IMR-90 (cell line): ENCODE data around the gene KLF17. TPM values are rescaled to one million over a fixed set of nuclear protein-coding genes. Genes with fewer than 3 reads are reported as not detected.

Experiments used
- ATAC-seq: fragments of 200-7000 bp; cut with Tn5 transposase; 2 replicates; pipeline ENCODE4 v1.9.1; 2020; ENCODE audit warnings: low read depth, mild to moderate bottlenecking, moderate library complexity
- BruUV-seq: library from RNA; stranded (reverse); fragments of 400-500 nt; replicated peaks from 2 replicates; lab custom pipeline; 2021; lab: Mats Ljungman, UMichigan
- CTCF ChIA-PET: fragments of 300-600 bp; formaldehyde crosslinking; extraction: SDS; loops from one replicate; lab custom pipeline; 2021; ENCODE audit warnings: antibody characterized with exemption; lab: Yijun Ruan, JAX
- POLR2A ChIA-PET: fragments of 300-600 bp; sonication (Branson Sonifier 250); formaldehyde crosslinking; loops from one replicate; lab custom pipeline; 2022; ENCODE audit warnings: antibody characterized with exemption; ENCODE audit not compliant: unreplicated experiment; lab: Charles Lee
- DNase-seq: peaks from one replicate; pipeline ENCODE4 v3.0.0; 2013
- H2AFZ ChIP-seq: replicated peaks from 2 replicates; pipeline ENCODE3; 2013; ENCODE audit warnings: low read length, mild to moderate bottlenecking; ENCODE audit not compliant: poor library complexity
- H2AK5ac ChIP-seq: 2 replicates; pipeline ENCODE4 v1.6.1; 2013; ENCODE audit warnings: low read depth, low read length, inconsistent platforms
- H2AK9ac ChIP-seq: replicated peaks from 2 replicates; pipeline ENCODE3; 2013; ENCODE audit warnings: mild to moderate bottlenecking, low read depth, low read length, moderate library complexity; ENCODE audit not compliant: poor library complexity
- H2BK120ac ChIP-seq: 2 replicates; pipeline ENCODE4 v1.6.1; 2013; ENCODE audit warnings: low read depth, low read length, inconsistent platforms
- H2BK15ac ChIP-seq: 3 replicates; pipeline ENCODE4 v1.6.1; 2013; ENCODE audit warnings: low read depth, low read length, inconsistent platforms
- H2BK20ac ChIP-seq: 2 replicates; pipeline ENCODE4 v1.6.1; 2013; ENCODE audit warnings: low read depth, mild to moderate bottlenecking, inconsistent platforms, low read length, moderate library complexity
- H2BK5ac ChIP-seq: 2 replicates; pipeline ENCODE4 v1.6.1; 2013; ENCODE audit warnings: mild to moderate bottlenecking, low read depth, low read length, inconsistent platforms; ENCODE audit not compliant: poor library complexity, severe bottlenecking
- H3K14ac ChIP-seq: replicated peaks from 2 replicates; pipeline ENCODE4 v1.6.1; 2013; ENCODE audit warnings: low read depth, low read length, inconsistent platforms
- H3K18ac ChIP-seq: 2 replicates; pipeline ENCODE4 v1.6.1; 2013; ENCODE audit warnings: low read depth, low read length, control low read depth
- H3K23ac ChIP-seq: 2 replicates; pipeline ENCODE4 v1.6.1; 2013; ENCODE audit warnings: low read depth, low read length, inconsistent platforms
- H3K27ac ChIP-seq: 2 replicates; pipeline ENCODE4 v1.5.1; 2013; ENCODE audit warnings: mild to moderate bottlenecking, control low read depth, low read length; ENCODE audit not compliant: insufficient read depth
- H3K27me3 ChIP-seq: 2 replicates; pipeline ENCODE4 v1.6.1; 2013; ENCODE audit warnings: low read length; ENCODE audit not compliant: control insufficient read depth, insufficient read depth
- H3K36me3 ChIP-seq: 2 replicates; pipeline ENCODE4 v1.6.1; 2013; ENCODE audit warnings: low read length, mixed read lengths; ENCODE audit not compliant: control insufficient read depth, insufficient read depth
- H3K4ac ChIP-seq: 2 replicates; pipeline ENCODE4 v1.6.1; 2013; ENCODE audit warnings: low read depth, low read length, inconsistent platforms
- H3K4me1 ChIP-seq: 2 replicates; pipeline ENCODE4 v1.6.1; 2013; ENCODE audit warnings: low read length, mixed read lengths; ENCODE audit not compliant: control insufficient read depth, insufficient read depth
- H3K4me2 ChIP-seq: 2 replicates; pipeline ENCODE4 v1.6.1; 2013; ENCODE audit warnings: low read depth, mild to moderate bottlenecking, control low read depth, low read length, moderate library complexity
- H3K4me3 ChIP-seq: 2 replicates; pipeline ENCODE4 v1.5.1; 2013; ENCODE audit warnings: low read depth, mild to moderate bottlenecking, control low read depth, low read length, moderate library complexity; ENCODE audit not compliant: insufficient read depth
- H3K56ac ChIP-seq: 2 replicates; pipeline ENCODE4 v1.6.1; 2013; ENCODE audit warnings: low read length, inconsistent platforms; ENCODE audit not compliant: insufficient read depth; ENCODE audit errors: extremely low read depth
- H3K79me1 ChIP-seq, 2 experiments: 2 replicates each; pipeline ENCODE4 v1.6.1; 2013; ENCODE audit warnings: low read length in 2 of 2, inconsistent platforms in 1 of 2, low read depth in 1 of 2
- H3K9ac ChIP-seq: 2 replicates; pipeline ENCODE4 v1.6.1; 2013; ENCODE audit warnings: low read depth, low read length, control low read depth
- H3K9me1 ChIP-seq: 2 replicates; pipeline ENCODE4 v1.6.1; 2013; ENCODE audit warnings: low read length, inconsistent platforms; ENCODE audit not compliant: insufficient read depth
- H3K9me3 ChIP-seq: 2 replicates; pipeline ENCODE4 v1.6.1; 2013; ENCODE audit warnings: low read length; ENCODE audit not compliant: control insufficient read depth, insufficient read depth
- H4K20me1 ChIP-seq: 2 replicates; pipeline ENCODE4 v1.6.1; 2013; ENCODE audit warnings: low read length, inconsistent platforms; ENCODE audit not compliant: insufficient read depth
- H4K5ac ChIP-seq: 2 replicates; pipeline ENCODE4 v1.6.1; 2013; ENCODE audit warnings: mild to moderate bottlenecking, low read depth, low read length, control low read depth
- H4K8ac ChIP-seq, 2 experiments: 2 replicates each; pipeline ENCODE4 v1.6.1; 2013; ENCODE audit warnings: low read depth in 2 of 2, low read length in 2 of 2, control low read depth in 1 of 2, inconsistent platforms in 1 of 2
- H4K91ac ChIP-seq: 2 replicates; pipeline ENCODE4 v1.6.1; 2013; ENCODE audit warnings: low read depth, low read length, inconsistent platforms; ENCODE audit not compliant: insufficient read depth
- BHLHE40 ChIP-seq: fragments of 150-350 bp; IDR thresholded peaks from 2 replicates; pipeline ENCODE4 v1.6.1; 2016; ENCODE audit warnings: mild to moderate bottlenecking, low read depth, low read length
- CEBPB ChIP-seq: IDR thresholded peaks from 2 replicates; pipeline ENCODE4 v1.6.1; 2012; ENCODE audit warnings: low read depth, low read length, improper control_type of control experiment
- CHD1 ChIP-seq: IDR thresholded peaks from 2 replicates; pipeline ENCODE4 v1.6.1; 2012; ENCODE audit warnings: low read depth, low read length, improper control_type of control experiment
- CTCF ChIP-seq: conservative IDR thresholded peaks from 2 replicates; pipeline ENCODE4 v1.5.1; 2012; ENCODE audit warnings: mild to moderate bottlenecking, low read depth, low read length, improper control_type of control experiment
- ELK1 ChIP-seq: fragments of 150-350 bp; IDR thresholded peaks from 2 replicates; pipeline ENCODE4 v1.6.1; 2016; ENCODE audit warnings: low read depth, mild to moderate bottlenecking, low read length, moderate library complexity, borderline replicate concordance
- FOS ChIP-seq: fragments of 150-350 bp; IDR thresholded peaks from 2 replicates; pipeline ENCODE4 v1.6.1; 2016; ENCODE audit warnings: low read depth, low read length
- MAFK ChIP-seq: IDR thresholded peaks from 2 replicates; pipeline ENCODE4 v1.6.1; 2012; ENCODE audit warnings: low read depth, low read length, improper control_type of control experiment
- MAZ ChIP-seq: IDR thresholded peaks from 2 replicates; pipeline ENCODE4 v1.6.1; 2012; ENCODE audit warnings: low read depth, mild to moderate bottlenecking, low read length, improper control_type of control experiment, moderate library complexity, borderline replicate concordance
- MXI1 ChIP-seq: IDR thresholded peaks from 2 replicates; pipeline ENCODE4 v1.6.1; 2012; ENCODE audit warnings: low read depth, mild to moderate bottlenecking, low read length, moderate library complexity, borderline replicate concordance
- NFE2L2 ChIP-seq: fragments of 150-350 bp; IDR thresholded peaks from 2 replicates; pipeline ENCODE4 v1.6.1; 2016; ENCODE audit warnings: low read depth, mild to moderate bottlenecking, low read length
- POLR2A ChIP-seq: IDR thresholded peaks from 2 replicates; pipeline ENCODE4 v1.6.1; 2012; ENCODE audit warnings: mild to moderate bottlenecking, low read depth, low read length
- RAD21 ChIP-seq: IDR thresholded peaks from 2 replicates; pipeline ENCODE4 v1.6.1; 2012; ENCODE audit warnings: low read length, improper control_type of control experiment
- RCOR1 ChIP-seq: IDR thresholded peaks from 2 replicates; pipeline ENCODE4 v1.6.1; 2012; ENCODE audit warnings: mild to moderate bottlenecking, low read length, improper control_type of control experiment; ENCODE audit not compliant: insufficient replicate concordance
- RFX5 ChIP-seq: IDR thresholded peaks from 2 replicates; pipeline ENCODE4 v1.8.0; 2012; ENCODE audit warnings: low read depth, mild to moderate bottlenecking, low read length, moderate library complexity
- SMC3 ChIP-seq: fragments of 150-350 bp; IDR thresholded peaks from 2 replicates; pipeline ENCODE4 v1.6.1; 2016; ENCODE audit warnings: low read depth, mild to moderate bottlenecking, antibody characterized with exemption, low read length, moderate library complexity
- USF2 ChIP-seq: fragments of 150-350 bp; IDR thresholded peaks from 2 replicates; pipeline ENCODE4 v1.6.1; 2017; ENCODE audit warnings: mild to moderate bottlenecking, antibody characterized with exemption, low read length, low read depth
- dilution Hi-C: fragments of 300-500 bp; cut with HindIII; formaldehyde crosslinking; loops from one replicate; pipeline ENCODE4 v1.14.3; 2018; ENCODE audit warnings: low sequenced_read_pairs; ENCODE audit not compliant: unreplicated experiment
- in situ Hi-C: fragments of 300-500 bp; cut with MboI; formaldehyde crosslinking; loops from 3 replicates; pipeline ENCODE4 v1.14.3; 2019; ENCODE audit warnings: low sequenced_read_pairs, inconsistent platforms, mixed read lengths
- intact Hi-C: fragments of 100-400 bp; cut with micrococcal nuclease; formaldehyde crosslinking; loops from 2 replicates; pipeline ENCODE4 v1.10.0; 2022
- polyA plus RNA-seq, 3 experiments: library from polyadenylated mRNA; depleted of rRNA; stranded (reverse); fragments of >200 nt; gene quantifications; 2 replicates each; pipeline ENCODE4 v1.2.3, GENCODE V29; 2012; ENCODE audit warnings: low replicate concordance in 1 of 3
- total RNA-seq: library from RNA; depleted of rRNA; stranded (reverse); fragments of >200 nt; gene quantifications from 2 replicates; pipeline ENCODE4 v1.2.3, GENCODE V29; 2012

KLF17 gene
- total and polyA plus RNA-seq, 2 of the 4 experiments (the other 2 are of a cell fraction): 0.17 to 0.36 TPM

GRCh38 chr1:44161546-44161945 is 42.9 kb downstream of the KLF17 start:
- CTCF ChIA-PET: no interaction called here
- H3K9ac ChIP-seq: no peak overlapping the region
- H4K5ac ChIP-seq: no peak overlapping the region
- H3K27ac ChIP-seq: no peak overlapping the region
- dilution Hi-C loops: no loop called here
- no peak overlapping the region for H3K4ac ChIP-seq
- no peak overlapping the region for H2BK15ac ChIP-seq
- intact Hi-C loops: no loop called here
- H2BK5ac ChIP-seq: no peak overlapping the region
- H2AK9ac ChIP-seq: no peak overlapping the region
- no peak overlapping the region for H4K91ac ChIP-seq
- H4K20me1 ChIP-seq: no peaks in the 10 kb centered on the region
- H2BK120ac ChIP-seq: no peak overlapping the region
- no peak overlapping the region for H3K14ac ChIP-seq
- no peaks in the 10 kb centered on the region for H3K9me1 ChIP-seq
- no peak overlapping the region for H2BK20ac ChIP-seq
- no peaks in the 10 kb centered on the region for H3K9me3 ChIP-seq
- no peak overlapping the region for H3K4me3 ChIP-seq
- TF ChIP-seq CTCF (no peak), USF2 (no peak), POLR2A (no peak), CHD1 (no peak), BHLHE40 (no peak), NFE2L2 (no peak), ELK1 (no peak), CEBPB (no peak), RAD21 (no peak), MAZ (no peak), RCOR1 (no peak), MAFK (no peak), SMC3 (no peak), MXI1 (no peak), RFX5 (no peak), FOS (no peak)
- ATAC-seq: no peak
- no peak overlapping the region for H3K56ac ChIP-seq
- H3K4me1 ChIP-seq: no peaks in the 10 kb centered on the region
- no peaks in the 10 kb centered on the region for H3K36me3 ChIP-seq
- no peak overlapping the region for H4K8ac ChIP-seq
- no peak overlapping the region for H3K18ac ChIP-seq
- DNase-seq: no peak
- 0 out of 2 replicates have a peak, but pooled peaks cover 5% of the 10 kb centered on the region for H3K27me3 ChIP-seq
- no peak overlapping the region for H2AK5ac ChIP-seq
- no TSS peak for BruUV-seq
- no peak overlapping the region for H2AFZ ChIP-seq
- in situ Hi-C loops: no loop called here
- H3K23ac ChIP-seq: no peak overlapping the region
- POLR2A ChIA-PET: no interaction called here
- no peaks in the 10 kb centered on the region for H3K79me1 ChIP-seq
- H3K4me2 ChIP-seq: no peak overlapping the region
